ENCODE data around the gene GRIK4.

GRCh38 chr11:120795185-120795584 is 283.6 kb downstream of the GRIK4 start:
- TF ChIP-seq CTCF (IDR thresholded peaks at IDR 0.05; ENCODE audit: insufficient read depth, low read depth, low read length) (no peak), EZH2 (IDR thresholded peaks at IDR 0.05; ENCODE audit: insufficient read depth, low read length) (no peak)
